SK-N-SH (cell line): ENCODE measurements around the gene AHRR.

Experiments
- EP300 ChIP-seq, 2 experiments: IDR thresholded peaks; 2 replicates each; pipeline versions ENCODE4 v1.4.0 to v1.6.1; 2012; ENCODE audit warnings: borderline replicate concordance in 1 of 2, low read depth in 1 of 2, low read length in 1 of 2
- EZH2phosphoT487 ChIP-seq: fragments of 200-600 bp; sonication (generic); IDR thresholded peaks from 2 replicates; pipeline ENCODE4 v1.6.1; 2017; ENCODE audit warnings: low read depth, mixed run types, mild to moderate bottlenecking, antibody characterized with exemption, moderate library complexity, borderline replicate concordance
- RFX5 ChIP-seq: IDR thresholded peaks from 2 replicates; pipeline ENCODE4 v1.6.1; 2012; ENCODE audit warnings: mild to moderate bottlenecking, improper control_type of control experiment, low read length
- TCF12 ChIP-seq: IDR thresholded peaks from 2 replicates; pipeline ENCODE4 v1.4.0; 2012
- TF ChIP-seq, protein P1 (sequence below): fragments of 200-600 bp; sonication (generic); IDR thresholded peaks from 2 replicates; pipeline ENCODE4 v1.6.1; 2017; ENCODE audit warnings: antibody characterized with exemption, mild to moderate bottlenecking, moderate library complexity
- TF ChIP-seq, protein P2 (sequence below): fragments of 150-350 bp; IDR thresholded peaks from 2 replicates; pipeline ENCODE4 v1.6.1; 2017; ENCODE audit warnings: antibody characterized with exemption, low read length, low read depth, borderline replicate concordance
- TF ChIP-seq, protein P3 (sequence below): IDR thresholded peaks from 2 replicates; pipeline ENCODE4 v1.4.0; 2012; ENCODE audit warnings: low read depth, borderline replicate concordance

DNA sequence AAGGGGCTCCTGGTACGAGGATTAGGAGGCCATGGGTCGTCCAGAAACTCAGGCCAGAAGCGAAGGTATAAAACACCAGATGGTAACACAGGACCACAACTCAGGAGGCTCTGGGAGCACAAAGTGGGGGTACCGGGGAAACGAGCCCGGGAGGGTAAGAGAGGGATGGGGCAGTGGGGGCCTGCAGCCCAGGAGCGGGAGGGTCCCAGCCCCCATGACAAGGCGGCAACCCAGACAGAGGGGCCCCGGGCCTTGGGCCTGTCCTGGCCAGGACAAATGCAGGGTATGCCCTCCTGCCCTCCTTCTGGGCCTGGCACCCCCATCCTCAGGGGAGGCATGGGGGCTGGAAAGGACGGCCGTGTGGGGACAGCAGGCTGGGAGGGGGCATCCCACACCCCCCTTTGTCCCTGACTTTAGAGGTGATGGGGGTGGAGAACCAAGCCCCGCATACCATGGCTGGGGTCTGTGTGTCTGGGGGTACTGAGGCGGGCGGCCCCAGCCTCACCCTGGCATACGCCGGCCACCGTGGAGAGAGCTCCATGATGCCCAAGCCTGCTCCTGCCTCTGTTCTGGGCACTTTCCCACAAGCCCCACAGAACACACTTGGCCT is 74.5 kb downstream of the AHRR start:
- TF ChIP-seq, protein P1, sequence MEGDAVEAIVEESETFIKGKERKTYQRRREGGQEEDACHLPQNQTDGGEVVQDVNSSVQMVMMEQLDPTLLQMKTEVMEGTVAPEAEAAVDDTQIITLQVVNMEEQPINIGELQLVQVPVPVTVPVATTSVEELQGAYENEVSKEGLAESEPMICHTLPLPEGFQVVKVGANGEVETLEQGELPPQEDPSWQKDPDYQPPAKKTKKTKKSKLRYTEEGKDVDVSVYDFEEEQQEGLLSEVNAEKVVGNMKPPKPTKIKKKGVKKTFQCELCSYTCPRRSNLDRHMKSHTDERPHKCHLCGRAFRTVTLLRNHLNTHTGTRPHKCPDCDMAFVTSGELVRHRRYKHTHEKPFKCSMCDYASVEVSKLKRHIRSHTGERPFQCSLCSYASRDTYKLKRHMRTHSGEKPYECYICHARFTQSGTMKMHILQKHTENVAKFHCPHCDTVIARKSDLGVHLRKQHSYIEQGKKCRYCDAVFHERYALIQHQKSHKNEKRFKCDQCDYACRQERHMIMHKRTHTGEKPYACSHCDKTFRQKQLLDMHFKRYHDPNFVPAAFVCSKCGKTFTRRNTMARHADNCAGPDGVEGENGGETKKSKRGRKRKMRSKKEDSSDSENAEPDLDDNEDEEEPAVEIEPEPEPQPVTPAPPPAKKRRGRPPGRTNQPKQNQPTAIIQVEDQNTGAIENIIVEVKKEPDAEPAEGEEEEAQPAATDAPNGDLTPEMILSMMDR = no peak
- TF ChIP-seq, protein P2, sequence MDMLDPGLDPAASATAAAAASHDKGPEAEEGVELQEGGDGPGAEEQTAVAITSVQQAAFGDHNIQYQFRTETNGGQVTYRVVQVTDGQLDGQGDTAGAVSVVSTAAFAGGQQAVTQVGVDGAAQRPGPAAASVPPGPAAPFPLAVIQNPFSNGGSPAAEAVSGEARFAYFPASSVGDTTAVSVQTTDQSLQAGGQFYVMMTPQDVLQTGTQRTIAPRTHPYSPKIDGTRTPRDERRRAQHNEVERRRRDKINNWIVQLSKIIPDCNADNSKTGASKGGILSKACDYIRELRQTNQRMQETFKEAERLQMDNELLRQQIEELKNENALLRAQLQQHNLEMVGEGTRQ = no peak
- no peak for TF ChIP-seq EP300 (IDR thresholded peaks at IDR 0.05; ENCODE audit: borderline replicate concordance in 1 of 2, low read depth in 1 of 2, low read length in 1 of 2)
- no peak for TF ChIP-seq TCF12
- TF ChIP-seq EZH2phosphoT487 = no peak
- TF ChIP-seq RFX5 = no peak
- TF ChIP-seq, protein P3, sequence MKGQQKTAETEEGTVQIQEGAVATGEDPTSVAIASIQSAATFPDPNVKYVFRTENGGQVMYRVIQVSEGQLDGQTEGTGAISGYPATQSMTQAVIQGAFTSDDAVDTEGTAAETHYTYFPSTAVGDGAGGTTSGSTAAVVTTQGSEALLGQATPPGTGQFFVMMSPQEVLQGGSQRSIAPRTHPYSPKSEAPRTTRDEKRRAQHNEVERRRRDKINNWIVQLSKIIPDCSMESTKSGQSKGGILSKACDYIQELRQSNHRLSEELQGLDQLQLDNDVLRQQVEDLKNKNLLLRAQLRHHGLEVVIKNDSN = no peak
